GM19452 (cell line): Measurements from ENCODE around the gene HOXA2.

Experiments
- ATAC-seq: cut with Tn5 transposase; IDR thresholded peaks from one replicate; pipeline ENCODE4 v1.9.1; 2021; ENCODE audit not compliant: unreplicated experiment

HOXA2 gene

DNA sequence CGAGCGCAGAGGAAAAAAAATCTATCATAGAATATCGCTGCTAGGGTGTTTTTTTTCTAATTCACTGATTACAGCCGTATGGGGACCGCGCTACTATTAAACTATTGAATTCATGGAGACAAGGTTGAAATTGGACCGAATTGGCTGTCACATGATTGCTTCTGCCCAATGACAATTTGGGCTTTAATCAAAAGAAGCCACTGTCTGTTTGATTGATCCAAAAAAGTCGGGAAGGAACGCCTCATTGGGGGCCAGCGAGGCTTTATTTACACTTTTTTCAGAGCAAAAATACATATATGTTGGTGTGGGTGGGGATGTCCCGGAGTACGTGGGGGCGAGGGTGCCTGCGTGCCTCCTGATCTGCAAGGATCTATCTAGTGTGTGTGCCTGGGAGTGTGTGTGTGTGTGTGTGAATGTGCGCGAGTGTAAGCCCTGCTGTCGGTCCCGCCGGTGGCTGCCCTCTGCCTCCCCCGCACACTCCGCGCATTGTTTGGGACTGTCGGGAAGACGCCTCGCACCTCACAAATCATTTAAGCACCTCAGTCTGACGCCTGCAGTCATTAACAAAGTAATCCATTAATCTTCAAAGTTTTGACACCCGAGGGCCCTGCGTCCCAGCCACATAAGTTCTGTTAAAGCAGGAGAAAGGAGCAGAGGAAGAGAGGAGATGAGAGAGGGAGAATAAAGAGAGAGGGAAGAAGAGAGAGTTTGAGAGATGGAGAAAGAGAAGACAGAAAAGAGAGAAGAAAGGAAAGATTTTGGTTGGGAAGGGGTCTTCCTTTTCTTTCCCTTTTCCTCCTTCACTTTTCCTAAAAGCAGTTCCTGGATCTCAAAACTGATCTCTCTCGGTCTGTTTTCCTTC lies at the start of gene HOXA2:
TSS of gene HOXA2 (minus strand) at position 103 of the 862 bp plus-strand sequence. CDS start 183 bp downstream, outside the sequence.
- ATAC-seq, result no peak

DNA sequence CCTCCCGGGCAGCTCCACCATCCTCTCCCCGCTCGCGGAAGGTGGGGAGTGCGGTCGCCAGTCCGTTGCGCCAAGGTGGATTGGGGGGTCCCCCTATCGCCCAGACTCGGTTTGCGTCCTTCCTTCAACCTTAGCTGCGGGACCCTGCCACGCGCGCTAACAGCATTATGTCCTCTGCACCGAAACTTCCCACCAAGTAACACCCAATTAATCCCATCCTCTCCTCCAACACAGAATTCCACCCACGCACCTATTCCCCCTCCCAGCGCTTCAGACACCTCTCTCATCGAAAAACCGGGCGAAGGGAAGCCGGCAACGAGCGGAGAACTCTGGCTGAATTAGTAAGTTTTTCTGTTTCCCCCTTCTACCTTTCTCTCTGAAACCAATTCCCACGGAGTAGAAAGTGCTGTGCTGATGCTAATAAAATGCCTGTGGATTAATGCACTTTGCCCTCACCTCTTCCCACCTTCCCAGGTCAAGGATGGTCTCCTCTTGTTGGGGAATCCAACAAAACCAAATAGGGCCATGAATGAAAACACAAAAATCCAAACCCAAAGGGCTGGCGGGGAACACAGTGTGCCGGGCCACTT lies 49.0 kb upstream of the HOXA2 start:
- ATAC-seq, result no peak

DNA sequence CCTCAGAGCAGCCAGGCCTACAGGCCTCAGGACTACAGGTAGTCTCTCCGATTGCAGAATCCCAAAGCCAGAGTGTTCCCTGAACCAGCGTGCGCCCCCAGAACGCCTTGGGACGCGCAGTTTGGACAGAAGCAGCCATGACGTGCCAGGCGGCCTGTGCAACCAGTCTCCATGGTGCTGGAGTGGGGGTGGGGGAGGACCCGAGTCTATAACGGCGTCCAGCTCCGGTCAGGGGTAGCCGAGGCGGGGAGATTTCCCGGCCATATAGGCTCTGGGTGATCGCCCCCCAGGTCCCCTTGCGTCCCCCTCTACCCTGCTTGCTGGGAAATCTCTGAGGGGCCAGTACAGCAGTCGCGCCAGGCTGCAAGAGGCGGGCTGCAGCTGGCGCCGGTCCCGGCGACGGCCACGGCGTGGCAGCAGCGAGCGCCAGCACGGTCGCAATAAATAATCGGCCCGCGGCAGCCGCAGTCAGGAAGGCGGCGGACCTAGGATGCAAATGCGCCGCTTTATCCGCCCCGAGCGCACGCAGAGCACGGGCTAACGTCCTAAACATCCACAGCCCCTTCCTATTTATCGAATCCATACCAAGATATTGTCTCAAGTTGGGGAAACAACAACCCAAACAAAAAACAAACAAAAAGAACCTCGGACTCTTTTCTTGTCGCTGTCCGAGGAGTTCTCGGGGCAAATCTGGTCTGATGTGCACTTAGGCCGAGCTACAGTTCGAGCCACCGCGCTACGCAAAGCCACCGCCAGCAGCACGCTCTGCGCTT lies 48.3 kb upstream of the HOXA2 start:
- ATAC-seq, result peak; percentile 74

DNA sequence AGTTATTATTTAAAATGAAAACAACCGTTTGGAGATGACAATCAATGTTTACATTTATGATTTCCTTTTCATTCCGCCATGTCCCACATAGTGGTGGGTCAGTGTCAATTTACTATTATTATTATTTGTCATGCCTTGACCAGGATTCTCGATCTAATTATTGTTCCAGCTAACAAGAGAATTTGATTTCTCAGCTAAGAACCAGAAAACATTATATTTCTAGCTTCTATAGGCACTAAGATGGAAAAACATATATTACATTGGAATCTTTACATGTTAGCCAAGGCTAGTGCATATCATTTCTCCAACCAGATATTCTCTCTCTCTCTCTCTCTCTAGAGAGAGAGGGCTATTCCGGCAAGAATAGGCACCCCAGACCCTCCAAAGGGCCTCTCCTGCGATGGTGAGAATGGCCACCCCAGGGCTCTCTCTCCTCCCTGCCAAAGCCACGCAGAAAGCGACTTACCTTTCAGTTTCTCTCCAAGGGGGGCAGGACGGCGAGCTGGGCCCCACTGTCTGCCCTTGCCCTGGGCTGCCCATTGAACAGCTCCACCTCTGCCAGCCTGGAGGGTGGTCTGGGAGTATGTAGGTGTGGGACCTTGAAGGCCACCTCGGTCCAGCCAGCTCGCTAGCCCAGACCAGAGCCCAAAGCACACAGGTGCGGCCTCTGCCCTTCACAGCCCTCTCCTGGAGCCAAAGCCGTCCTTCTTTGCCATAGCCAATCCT lies 47.5 kb upstream of the HOXA2 start:
- ATAC-seq, result no peak

DNA sequence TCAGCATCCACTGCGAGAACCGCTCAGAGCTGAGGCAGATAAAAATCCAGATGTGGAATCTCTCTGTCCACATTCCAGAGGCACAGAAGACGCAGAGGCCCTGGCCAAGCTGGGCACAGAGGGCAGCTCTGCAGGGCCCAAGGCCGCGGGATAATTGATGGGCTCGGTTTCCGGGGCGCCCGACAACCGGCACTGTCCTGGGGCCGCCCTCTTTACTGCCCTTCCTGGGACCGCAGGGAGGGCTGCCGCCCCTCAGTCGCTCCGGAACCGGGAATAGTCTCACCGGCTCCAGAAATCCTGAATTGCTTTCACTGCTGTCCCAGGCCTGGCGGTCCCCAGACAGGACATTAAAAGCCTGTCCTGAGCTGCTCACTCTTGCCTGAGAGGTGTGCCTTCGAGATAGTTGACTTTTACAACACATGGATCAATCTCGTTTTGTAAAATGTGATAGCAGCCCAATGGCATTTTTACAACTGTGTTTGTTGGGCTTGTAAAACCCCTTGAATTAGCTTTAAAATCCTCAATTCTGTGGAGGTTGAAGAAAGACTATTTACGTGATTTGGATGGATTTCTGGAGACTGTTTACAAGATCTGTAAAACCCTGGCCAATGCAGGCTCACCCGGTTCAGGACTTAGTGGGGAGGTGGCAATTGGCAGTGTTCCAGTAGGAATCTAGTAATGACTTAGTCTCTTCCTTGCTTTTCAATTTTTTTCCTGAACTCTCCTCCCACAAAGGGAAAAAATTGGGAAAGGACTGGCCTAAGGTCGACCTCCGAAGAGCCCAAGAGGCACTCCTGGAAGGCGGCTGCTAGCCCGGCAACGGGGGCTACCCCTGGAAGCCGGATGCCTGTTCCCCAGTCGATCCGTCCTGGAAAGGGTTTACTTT lies 46.5 kb upstream of the HOXA2 start:
- ATAC-seq, result no peak

DNA sequence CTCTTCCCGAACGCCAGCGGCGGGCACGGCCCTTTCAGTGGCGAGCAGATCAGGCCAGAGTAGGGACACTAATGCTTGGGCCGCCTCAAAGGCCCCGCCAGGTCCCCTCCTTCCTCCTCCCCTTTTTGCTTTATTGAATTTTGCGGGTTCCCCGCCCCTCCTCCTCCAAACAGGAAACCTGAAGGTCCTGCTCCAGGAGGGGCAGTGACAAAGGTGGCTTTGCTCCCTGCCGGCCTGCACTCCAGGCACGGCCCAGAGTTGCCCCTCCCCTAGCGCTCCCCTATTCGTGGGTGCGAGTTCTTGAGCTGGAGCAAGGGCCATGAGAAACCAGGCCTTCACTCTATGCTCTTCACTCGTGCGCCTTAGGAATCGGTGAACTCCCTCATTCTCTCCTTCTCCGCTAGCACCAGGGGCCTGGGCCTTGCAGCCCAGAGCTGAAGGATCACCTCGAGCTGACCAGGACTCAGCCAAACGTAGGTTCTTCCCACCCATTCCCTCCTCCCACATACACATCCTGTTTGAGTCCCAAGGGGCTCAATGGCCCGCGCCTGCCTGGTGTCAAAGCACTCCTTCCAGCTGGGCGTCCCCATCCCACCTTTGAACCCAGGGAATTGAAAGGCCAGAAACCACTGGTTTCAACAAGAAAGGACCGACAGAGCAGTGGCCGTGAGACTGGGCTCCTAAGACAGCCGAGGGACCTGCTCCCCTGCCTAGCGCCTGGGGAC lies 45.7 kb upstream of the HOXA2 start:
- ATAC-seq, result no peak

DNA sequence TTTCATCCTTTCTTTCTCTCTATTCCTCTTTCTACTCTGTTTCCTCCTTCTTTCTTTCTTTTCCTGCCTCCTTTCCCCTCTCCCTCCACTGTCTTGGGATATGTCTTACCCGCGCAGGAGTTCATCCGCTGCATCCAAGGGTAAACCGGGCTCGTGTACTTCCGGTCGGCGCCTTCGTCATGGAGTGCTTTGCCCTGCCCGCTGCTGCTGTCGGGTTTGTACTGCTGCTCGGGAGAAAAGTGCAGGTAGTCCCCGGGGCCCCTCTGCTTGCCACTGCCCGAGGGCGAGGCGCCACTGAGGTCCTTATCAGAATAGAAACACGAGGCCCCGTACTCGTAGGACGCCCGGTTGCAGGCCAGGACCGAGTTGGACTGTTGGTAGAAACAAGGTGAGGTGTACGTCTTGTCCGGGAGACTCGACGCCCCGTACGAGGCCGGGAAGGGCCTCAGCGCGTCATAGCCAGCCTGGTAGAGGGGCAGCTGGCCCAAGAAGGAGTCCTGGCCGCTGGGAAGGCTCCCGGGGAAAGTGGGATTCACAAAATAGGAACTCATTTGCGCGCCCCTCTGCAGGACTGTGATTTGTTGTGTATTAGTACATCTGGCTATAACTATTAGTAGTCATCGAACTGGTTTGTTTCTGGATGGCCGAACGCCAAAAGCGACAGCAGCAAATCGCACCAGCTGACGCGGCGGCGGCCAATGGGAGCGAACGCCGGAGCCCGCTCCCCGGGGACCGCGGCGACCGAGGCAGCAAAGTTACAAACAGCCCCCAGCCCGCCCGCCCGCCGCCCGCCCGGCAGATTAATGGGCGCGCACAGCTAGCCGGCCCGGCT lies 44.9 kb upstream of the HOXA2 start, which contains the start of gene HOXA6:
TSS of gene HOXA6 (minus strand) at position 576 of the 832 bp plus-strand sequence. CDS start at position 551, 25 bp downstream.
- ATAC-seq, result no peak

DNA sequence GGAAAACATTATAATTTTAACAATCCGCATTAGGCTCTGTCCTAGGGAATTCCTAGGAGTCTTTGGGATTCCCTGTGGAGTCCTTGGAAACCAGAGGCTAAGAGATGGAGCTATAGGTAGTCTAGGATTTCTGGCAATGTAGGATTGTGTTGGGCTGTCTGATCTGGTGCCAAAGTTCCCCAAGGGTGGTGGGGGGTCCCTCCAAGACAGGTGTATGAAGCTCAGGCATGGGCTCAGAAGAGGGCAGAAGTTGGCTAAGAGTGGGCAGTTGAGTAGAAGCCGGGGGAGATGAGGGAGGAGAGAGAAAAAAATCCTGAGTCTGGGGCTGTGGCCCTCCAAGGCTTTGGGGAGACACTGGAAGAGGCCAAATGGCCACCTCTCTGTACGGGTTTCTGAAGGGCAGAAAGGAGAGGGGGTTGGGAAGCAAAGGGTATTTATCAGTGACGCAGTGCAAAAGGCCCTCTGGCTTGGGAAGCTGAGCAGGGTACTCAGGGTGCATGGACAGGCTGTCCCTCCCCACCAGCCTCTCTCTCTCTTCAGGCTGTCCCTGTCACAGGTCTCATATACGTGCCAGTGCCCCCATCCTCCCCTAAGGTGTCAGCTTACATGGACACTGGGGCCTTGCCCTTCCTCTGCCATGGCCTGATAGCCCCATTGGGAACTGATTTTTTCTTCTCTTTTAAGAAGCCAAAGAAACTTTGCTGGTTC lies 44.2 kb upstream of the HOXA2 start:
- no peak for ATAC-seq

DNA sequence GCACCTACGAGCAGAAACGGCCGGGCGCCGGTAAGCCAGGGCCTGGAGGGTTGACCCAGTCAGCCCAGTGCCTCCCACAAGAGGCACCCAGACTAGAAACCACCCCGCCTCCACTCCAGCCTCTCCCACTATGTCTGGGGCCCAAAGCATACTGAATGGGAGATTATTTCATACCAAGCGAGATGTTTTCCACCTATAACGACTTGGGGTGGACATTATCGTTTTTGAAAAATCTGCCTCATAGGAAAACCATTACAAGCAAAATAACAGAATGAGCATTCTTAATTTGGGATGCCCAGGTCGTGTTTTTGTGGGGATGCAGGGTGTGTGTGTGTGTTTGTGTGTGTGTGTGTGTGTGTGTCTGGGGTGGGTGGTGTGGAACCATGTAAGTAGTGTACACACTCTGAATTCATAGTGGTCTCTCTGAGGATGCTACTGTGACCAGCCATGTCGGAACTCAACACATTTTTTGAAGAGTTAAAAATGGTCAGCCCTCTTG lies 43.5 kb upstream of the HOXA2 start:
- ATAC-seq, result no peak

DNA sequence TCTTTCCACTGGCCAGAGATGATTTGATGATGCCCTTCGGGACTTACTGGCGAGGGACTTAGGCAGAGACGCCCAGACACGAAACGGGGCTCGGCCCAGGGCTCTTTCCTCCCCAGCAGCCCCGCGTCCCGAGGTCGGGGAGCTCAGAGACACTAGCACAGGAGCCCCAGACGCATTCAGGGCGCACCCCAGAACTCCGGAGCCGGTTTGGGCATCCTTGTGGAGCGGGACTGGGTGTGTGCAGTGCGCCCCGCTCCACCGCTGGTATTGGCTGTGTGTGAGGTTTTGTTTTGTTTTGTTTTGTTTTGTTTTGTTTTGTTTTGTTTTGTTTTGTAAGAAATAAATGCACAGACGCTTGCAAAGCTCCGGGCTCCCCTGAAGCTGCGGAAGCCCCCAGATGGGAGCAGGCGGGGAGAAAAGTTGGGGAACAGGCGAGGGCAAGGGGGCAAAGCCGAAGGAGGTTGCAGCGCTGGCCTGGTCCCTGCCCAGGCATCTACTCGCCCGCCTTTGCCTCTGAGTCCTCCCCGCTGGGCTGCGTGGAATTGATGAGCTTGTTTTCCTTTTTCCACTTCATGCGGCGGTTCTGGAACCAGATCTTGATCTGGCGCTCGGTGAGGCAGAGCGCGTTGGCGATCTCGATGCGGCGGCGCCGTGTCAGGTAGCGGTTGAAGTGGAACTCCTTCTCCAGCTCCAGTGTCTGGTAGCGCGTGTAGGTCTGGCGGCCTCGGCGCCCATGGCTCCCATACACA lies 42.9 kb upstream of the HOXA2 start:
- no peak for ATAC-seq

DNA sequence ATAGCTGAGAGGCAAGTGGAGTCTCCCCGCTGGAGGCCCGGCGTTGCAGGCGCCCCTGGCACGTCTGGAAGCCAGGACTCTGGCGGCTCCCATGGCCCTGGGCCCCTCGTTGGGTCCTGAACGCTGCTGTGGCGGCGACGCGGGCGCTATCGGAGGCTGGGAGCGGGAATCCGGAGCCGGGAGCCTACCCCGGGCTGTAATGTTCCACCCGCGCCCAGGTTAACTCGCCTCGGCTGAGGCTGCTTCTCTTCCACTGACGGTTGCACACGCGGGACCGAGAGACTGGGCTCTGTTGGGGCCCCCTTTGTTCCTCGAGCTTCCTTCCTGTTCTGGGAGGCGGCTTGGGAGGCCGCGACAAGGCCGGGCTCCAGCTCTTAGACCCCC lies 42.3 kb upstream of the HOXA2 start:
- ATAC-seq, result no peak

DNA sequence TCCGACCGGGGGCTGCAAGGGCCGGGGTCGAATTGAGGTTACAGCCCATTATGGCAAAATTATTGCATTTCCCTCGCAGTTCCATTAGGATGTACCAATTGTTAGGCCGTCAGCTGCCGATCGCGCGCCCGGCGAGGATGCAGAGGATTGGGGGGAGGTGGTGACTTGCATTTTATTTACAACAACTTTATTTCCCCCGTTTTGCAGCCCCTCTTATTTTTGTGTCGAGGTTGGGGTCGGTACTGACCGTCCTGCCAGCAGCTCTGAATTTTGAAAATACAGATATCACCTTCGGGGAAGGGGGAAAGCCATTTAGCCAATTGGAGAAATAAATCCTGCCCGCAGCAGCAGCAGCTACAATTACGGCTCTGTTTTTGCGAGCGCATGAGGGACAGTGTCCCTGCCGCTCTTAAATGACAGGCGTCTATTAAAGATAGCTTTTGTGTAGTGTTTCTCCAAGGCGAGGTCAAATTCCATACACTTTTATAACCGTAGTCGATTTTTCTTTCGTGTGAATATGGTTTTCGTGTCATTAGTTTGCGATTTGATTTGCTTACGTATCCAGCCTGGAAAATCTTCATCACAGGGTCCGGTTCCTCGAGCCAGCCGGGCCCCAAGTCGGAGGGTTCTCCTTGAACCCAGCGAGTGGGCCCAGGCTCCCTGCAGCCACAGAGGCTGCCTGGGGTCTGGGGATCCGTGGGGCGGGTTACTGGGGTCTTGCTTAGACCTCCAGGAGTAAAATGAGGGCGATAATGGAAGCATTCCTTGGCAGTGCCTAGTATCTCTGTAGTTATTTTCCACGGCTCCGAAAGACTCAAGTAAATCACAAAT lies 41.7 kb upstream of the HOXA2 start:
- no peak for ATAC-seq

DNA sequence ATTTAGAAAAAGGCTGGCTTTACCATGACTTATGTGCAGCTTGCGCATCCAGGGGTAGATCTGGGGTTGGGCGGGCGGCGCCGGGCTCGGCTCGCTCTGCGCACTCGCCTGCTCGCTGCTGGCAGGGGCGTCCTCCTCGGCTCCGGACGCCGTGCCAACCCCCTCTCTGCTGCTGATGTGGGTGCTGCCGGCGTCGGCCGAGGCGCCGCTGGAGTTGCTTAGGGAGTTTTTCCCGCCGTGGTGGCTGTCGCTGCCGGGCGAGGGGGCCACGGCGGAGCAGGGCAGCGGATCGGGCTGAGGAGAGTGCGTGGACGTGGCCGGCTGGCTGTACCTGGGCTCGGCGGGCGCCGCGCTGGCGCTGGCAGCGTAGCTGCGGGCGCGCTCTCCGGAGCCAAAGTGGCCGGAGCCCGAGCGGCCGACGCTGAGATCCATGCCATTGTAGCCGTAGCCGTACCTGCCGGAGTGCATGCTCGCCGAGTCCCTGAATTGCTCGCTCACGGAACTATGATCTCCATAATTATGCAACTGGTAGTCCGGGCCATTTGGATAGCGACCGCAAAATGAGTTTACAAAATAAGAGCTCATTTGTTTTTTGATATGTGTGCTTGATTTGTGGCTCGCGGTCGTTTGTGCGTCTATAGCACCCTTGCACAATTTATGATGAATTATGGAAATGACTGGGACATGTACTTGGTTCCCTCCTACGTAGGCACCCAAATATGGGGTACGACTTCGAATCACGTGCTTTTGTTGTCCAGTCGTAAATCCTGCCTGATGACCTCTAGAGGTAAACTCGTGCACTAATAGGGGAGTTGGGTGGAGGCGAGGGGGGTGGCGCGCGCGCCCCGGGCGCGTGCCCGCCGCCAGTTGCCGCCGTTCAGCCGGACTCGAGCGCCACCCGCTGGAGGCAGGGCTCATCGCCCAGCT lies 40.8 kb upstream of the HOXA2 start, which contains the start of gene HOXA5:
TSS of gene HOXA5 (minus strand) at position 659 of the 927 bp plus-strand sequence. CDS start at position 585, 74 bp downstream.
- ATAC-seq, result no peak

DNA sequence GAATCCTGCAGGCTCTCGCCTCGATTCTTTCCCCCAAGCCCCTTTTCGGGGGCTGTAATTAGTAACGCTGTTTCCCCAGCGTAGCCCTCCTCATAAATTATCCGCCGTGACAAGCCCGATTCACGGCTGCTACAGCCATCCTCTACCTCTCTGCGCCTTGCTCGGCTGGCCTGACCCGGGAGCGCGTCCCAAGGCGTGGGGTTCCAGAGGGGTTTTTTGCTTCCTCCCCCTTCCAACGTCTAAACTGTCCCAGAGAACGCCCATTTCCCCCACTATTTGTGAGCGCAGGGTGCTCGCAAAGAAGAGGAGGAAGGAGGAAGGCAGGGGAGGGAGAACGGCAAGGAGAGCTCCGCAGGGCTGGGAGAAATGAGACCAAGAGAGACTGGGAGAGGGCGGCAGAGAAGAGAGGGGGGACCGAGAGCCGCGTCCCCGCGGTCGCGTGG lies 40.1 kb upstream of the HOXA2 start:
- no peak for ATAC-seq
